ENCODE measurements around the gene FAM219A. TPM values are rescaled to one million over a fixed set of nuclear protein-coding genes. Genes with fewer than 3 reads are reported as not detected.

The FAM219A gene
- total and polyA plus RNA-seq, 2 experiments from 2014 or later, result 9.5 to 15.0 TPM

DNA sequence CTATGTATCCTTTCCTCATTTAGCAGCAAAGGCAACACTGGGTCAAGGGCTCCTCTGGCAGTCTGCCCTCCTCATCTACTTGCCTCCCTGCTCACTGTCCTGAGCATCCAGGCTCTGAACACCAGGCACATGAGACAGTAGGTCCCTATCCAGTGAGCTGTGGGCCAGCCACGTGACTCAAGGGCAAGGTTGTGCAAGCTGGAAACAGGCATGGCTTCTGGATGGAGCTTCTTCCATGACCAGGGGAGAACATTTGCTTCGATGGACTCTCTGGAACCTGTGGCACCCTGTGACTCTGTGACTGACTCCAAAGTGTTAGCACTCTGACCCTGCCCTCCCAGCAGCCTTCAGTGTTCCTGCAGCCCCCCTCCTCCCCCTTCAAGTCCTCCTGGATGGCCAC, 33.2 kb upstream of the FAM219A start:
- Histone ChIP-seq H3K4me3 (no peak overlapping the region), H3K36me3 (replicated peaks; ENCODE audit: insufficient read depth, low read depth) (no peaks in the 10 kb centered on the region), H3K27ac (no peak overlapping the region), H3K9me3 (ENCODE audit: low read depth) (no peaks in the 10 kb centered on the region), H4K20me1 (ENCODE audit: insufficient read depth, poor library complexity, severe bottlenecking) (no peaks in the 10 kb centered on the region), H3K27me3 (peaks cover 15% of the 10 kb centered on the region), H3K4me2 (no peak overlapping the region), H2AFZ (no peak overlapping the region), H3K4me1 (ENCODE audit: insufficient read depth) (no peaks in the 10 kb centered on the region), H3K79me2 (no peaks in the 10 kb centered on the region), H3K9me2 (replicated peaks; ENCODE audit: insufficient read depth) (no peaks in the 10 kb centered on the region)
- WGBS (ENCODE audit: low lambda C conversion rate, missing lambda C conversion rate), result 59% methylated on average over 2 of the region's 2 CpGs
- no peak for DNase-seq (ENCODE audit: low spot score)
- TF ChIP-seq EZH2phosphoT487 (IDR thresholded peaks at IDR 0.05; ENCODE audit: low read depth, severe bottlenecking, unreplicated experiment) (no peak), EZH2 (IDR thresholded peaks at IDR 0.05; ENCODE audit: borderline replicate concordance) (no peak)
- TF ChIP-seq, protein P1, sequence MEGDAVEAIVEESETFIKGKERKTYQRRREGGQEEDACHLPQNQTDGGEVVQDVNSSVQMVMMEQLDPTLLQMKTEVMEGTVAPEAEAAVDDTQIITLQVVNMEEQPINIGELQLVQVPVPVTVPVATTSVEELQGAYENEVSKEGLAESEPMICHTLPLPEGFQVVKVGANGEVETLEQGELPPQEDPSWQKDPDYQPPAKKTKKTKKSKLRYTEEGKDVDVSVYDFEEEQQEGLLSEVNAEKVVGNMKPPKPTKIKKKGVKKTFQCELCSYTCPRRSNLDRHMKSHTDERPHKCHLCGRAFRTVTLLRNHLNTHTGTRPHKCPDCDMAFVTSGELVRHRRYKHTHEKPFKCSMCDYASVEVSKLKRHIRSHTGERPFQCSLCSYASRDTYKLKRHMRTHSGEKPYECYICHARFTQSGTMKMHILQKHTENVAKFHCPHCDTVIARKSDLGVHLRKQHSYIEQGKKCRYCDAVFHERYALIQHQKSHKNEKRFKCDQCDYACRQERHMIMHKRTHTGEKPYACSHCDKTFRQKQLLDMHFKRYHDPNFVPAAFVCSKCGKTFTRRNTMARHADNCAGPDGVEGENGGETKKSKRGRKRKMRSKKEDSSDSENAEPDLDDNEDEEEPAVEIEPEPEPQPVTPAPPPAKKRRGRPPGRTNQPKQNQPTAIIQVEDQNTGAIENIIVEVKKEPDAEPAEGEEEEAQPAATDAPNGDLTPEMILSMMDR (IDR thresholded peaks at IDR 0.05; ENCODE audit: poor library complexity), result no peak

DNA sequence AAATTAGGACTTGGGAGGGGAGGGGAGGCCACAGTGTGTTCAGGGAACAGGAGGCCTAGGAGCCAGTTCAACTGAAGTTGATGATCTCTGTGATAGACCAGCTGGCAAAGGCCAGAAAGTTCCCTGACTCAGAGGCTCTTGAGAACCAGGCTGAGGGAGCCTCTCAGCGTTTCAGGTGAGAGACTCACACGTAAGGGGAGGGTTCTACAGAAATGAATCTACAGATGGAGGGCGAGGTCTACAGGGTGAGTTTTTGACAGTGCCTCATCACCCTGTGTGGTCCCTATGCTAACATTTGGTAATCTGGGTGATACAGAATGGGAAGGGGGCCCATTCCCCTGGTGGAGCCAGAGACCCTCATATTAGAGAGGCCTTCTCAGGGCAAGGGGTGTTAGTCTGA, 32.4 kb upstream of the FAM219A start:
- TF ChIP-seq, protein P1 (IDR thresholded peaks at IDR 0.05; ENCODE audit: poor library complexity), result no peak
- TF ChIP-seq EZH2 (IDR thresholded peaks at IDR 0.05; ENCODE audit: borderline replicate concordance), result no peak
- TF ChIP-seq EZH2phosphoT487 (IDR thresholded peaks at IDR 0.05; ENCODE audit: low read depth, severe bottlenecking, unreplicated experiment), result no peak

DNA sequence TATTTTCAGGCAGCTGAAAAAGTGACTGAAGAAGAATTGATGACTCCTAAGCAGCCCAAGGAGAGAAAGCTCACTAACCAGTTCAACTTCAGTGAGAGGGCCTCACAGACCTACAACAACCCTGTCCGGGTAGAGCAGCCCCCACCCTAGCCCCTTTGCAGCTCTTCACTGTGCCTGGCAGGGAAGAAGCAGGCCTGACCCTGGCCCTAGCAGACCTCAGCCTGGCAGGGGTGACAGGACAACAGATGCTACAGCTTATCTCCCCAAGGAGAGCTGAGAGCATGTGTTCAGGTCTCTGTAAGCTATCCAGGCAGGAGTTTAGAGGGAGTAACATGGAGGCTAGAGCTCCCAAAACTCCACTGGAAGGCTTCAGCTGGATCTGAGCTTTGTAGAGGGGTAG, 32.0 kb upstream of the FAM219A start:
- H2AFZ ChIP-seq, result no peak overlapping the region
- no peaks in the 10 kb centered on the region for H3K36me3 ChIP-seq (replicated peaks; ENCODE audit: insufficient read depth, low read depth)
- H3K9me3 ChIP-seq (ENCODE audit: low read depth), result no peaks in the 10 kb centered on the region
- H3K79me2 ChIP-seq, result no peaks in the 10 kb centered on the region
- no peaks in the 10 kb centered on the region for H3K4me1 ChIP-seq (ENCODE audit: insufficient read depth)
- no peak for DNase-seq (ENCODE audit: low spot score)
- no peak for TF ChIP-seq EZH2 (IDR thresholded peaks at IDR 0.05; ENCODE audit: borderline replicate concordance)
- no peak for TF ChIP-seq EZH2phosphoT487 (IDR thresholded peaks at IDR 0.05; ENCODE audit: low read depth, severe bottlenecking, unreplicated experiment)
- TF ChIP-seq, protein P1 (IDR thresholded peaks at IDR 0.05; ENCODE audit: poor library complexity), result no peak
- H3K27ac ChIP-seq, result no peak overlapping the region
- no peak overlapping the region for H3K4me2 ChIP-seq
- H4K20me1 ChIP-seq (ENCODE audit: insufficient read depth, poor library complexity, severe bottlenecking), result no peaks in the 10 kb centered on the region
- no peaks in the 10 kb centered on the region for H3K9me2 ChIP-seq (replicated peaks; ENCODE audit: insufficient read depth)
- WGBS (ENCODE audit: low lambda C conversion rate, missing lambda C conversion rate), result 74% methylated on average over 1 of the region's 1 CpG
- no peak overlapping the region for H3K4me3 ChIP-seq
- peaks cover 15% of the 10 kb centered on the region for H3K27me3 ChIP-seq

More for the DNA sequence above, 32.4 kb upstream of the FAM219A start:
- Histone ChIP-seq H3K4me2 (no peak overlapping the region), H3K4me3 (no peak overlapping the region), H3K9me2 (replicated peaks; ENCODE audit: insufficient read depth) (no peaks in the 10 kb centered on the region), H3K27ac (no peak overlapping the region), H2AFZ (no peak overlapping the region), H3K27me3 (peaks cover 15% of the 10 kb centered on the region), H3K4me1 (ENCODE audit: insufficient read depth) (no peaks in the 10 kb centered on the region), H3K36me3 (replicated peaks; ENCODE audit: insufficient read depth, low read depth) (no peaks in the 10 kb centered on the region), H3K79me2 (no peaks in the 10 kb centered on the region), H4K20me1 (ENCODE audit: insufficient read depth, poor library complexity, severe bottlenecking) (no peaks in the 10 kb centered on the region), H3K9me3 (ENCODE audit: low read depth) (no peaks in the 10 kb centered on the region)
- 64% methylated on average over 3 of the region's 3 CpGs for whole genome bisulfite sequencing (ENCODE audit: low lambda C conversion rate, missing lambda C conversion rate)
- DNase-seq (ENCODE audit: low spot score), result no peak

DNA sequence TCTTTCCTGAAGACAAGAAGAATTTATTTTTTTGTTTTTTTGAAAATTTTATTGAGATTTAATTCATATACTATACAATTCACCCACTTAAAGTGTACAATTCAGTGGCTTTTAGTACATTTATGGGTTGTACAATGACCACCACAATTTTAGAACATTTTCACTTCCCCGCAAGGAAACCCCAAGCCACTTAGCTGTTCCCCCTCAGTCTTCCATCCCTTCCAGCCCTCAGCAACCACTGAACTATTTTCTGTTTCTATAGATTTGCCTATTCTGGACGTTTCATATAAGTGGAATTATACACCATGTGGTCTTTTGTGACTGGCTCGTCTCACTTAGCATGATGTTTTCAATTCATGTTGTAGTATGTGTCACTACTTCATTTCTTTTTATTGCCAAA, 28.2 kb upstream of the FAM219A start:
- no peaks in the 10 kb centered on the region for H3K4me1 ChIP-seq (ENCODE audit: insufficient read depth)
- no peak for DNase-seq (ENCODE audit: low spot score)
- H3K9me3 ChIP-seq (ENCODE audit: low read depth), result no peaks in the 10 kb centered on the region
- H3K9me2 ChIP-seq (replicated peaks; ENCODE audit: insufficient read depth), result no peaks in the 10 kb centered on the region
- no peaks in the 10 kb centered on the region for H3K36me3 ChIP-seq (replicated peaks; ENCODE audit: insufficient read depth, low read depth)
- no peak overlapping the region for H3K27ac ChIP-seq
- H3K27me3 ChIP-seq, result peaks cover 15% of the 10 kb centered on the region
- H3K4me3 ChIP-seq, result no peak overlapping the region
- H2AFZ ChIP-seq, result no peak overlapping the region
- 83% methylated on average over 3 of the region's 3 CpGs for WGBS (ENCODE audit: low lambda C conversion rate, missing lambda C conversion rate)
- H4K20me1 ChIP-seq (ENCODE audit: insufficient read depth, poor library complexity, severe bottlenecking), result no peaks in the 10 kb centered on the region
- no peak overlapping the region for H3K4me2 ChIP-seq
- H3K79me2 ChIP-seq, result no peaks in the 10 kb centered on the region
- no peak for TF ChIP-seq EZH2 (IDR thresholded peaks at IDR 0.05; ENCODE audit: borderline replicate concordance)
- no peak for TF ChIP-seq EZH2phosphoT487 (IDR thresholded peaks at IDR 0.05; ENCODE audit: low read depth, severe bottlenecking, unreplicated experiment)
- TF ChIP-seq, protein P1 (IDR thresholded peaks at IDR 0.05; ENCODE audit: poor library complexity), result no peak

Measured in hepatocyte (in vitro differentiated cells).